Thyroid gland (tissue), 4 donors: ENCODE data around the gene DPP6. TPM values are rescaled to one million over a fixed set of nuclear protein-coding genes. Genes with fewer than 3 reads are reported as not detected.

Experiments
- DNase-seq, 2 donors: peaks; one replicate each; pipeline ENCODE4 v3.0.0-alpha.2; 2019
- H3K27ac ChIP-seq, 3 donors: fragments of 200-600 bp; sonication (generic); 1 replicate in 2 of 3; 2 replicates in 1 of 3; pipeline ENCODE4 v1.5.1; 2016 to 2019; ENCODE audit warnings: mild to moderate bottlenecking in 1 of 3, moderate library complexity in 1 of 3
- H3K27me3 ChIP-seq: fragments of 200-600 bp; sonication (generic); one replicate; pipeline ENCODE4 v1.5.1; 2019
- H3K36me3 ChIP-seq, 2 donors: fragments of 200-600 bp; sonication (generic); one replicate each; pipeline ENCODE4 v1.5.1; 2016 to 2019
- H3K4me1 ChIP-seq, 2 donors: fragments of 200-600 bp; sonication (generic); one replicate each; pipeline ENCODE4 v1.5.1; 2017 to 2019
- H3K4me3 ChIP-seq, 3 donors: fragments of 200-600 bp; sonication (generic); replicated peaks in 1 of 3; 1 replicate in 2 of 3; 2 replicates in 1 of 3; pipeline ENCODE4 v1.5.1; 2016; ENCODE audit warnings: mild to moderate bottlenecking in 1 of 3
- H3K9me3 ChIP-seq: fragments of 200-600 bp; sonication (generic); one replicate; pipeline ENCODE4 v1.5.1; 2017
- POLR2A ChIP-seq, 2 donors: fragments of 450-650 bp; IDR thresholded peaks; one replicate each; pipeline ENCODE4 v1.6.1; 2017; ENCODE audit warnings: antibody characterized with exemption in 2 of 2, mild to moderate bottlenecking in 2 of 2, moderate library complexity in 1 of 2
- WGBS, 2 donors: methylation state at CpG; one replicate each; pipeline ENCODE4 v1.1.5; 2017; 5-methylcytosine and 5-hydroxymethylcytosine counted together
- intact Hi-C: fragments of 100-400 bp; cut with DNase I; formaldehyde crosslinking; loops from one replicate; pipeline ENCODE4 v1.15.1; 2023
- total RNA-seq, 4 donors: library from RNA; depleted of rRNA; stranded (reverse); fragments of >200 nt; gene quantifications; one replicate each; pipeline ENCODE4 v1.2.3, GENCODE V29; 2016
- TF ChIP-seq, protein P1 (sequence below), 6 experiments: fragments of 200-600 bp in 3 of 6; fragments of 450-650 bp in 3 of 6; sonication (generic) in 3 of 6; IDR thresholded peaks; one replicate each; pipeline ENCODE4 v1.5.1; 2016 to 2019; ENCODE audit warnings: antibody characterized with exemption in 6 of 6, mild to moderate bottlenecking in 2 of 6, inconsistent platforms in 1 of 6, moderate library complexity in 1 of 6

DPP6 gene
- total RNA-seq, 4 donors from 2014 or later = 50.7 to 97.7 (median 68.9) TPM

DNA sequence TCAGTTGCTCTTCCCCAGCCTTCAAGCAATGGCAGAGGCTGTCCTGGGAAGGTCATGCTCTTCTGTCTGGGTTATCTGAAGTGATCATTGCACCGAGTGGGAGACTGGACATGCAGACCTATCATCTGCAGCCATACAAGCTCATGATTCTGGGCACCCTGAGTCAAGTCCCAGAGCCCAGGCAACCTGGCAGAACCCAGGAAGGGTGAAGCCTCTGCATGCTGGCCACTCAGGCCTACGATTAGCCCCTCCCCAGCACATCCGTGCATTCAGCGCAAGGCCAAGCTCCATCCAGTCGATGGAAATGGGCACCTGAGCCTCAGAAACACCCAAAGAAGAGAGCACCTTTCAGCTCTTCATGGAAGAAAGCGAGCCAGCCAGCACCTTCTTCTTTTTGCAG is 688.9 kb downstream of the DPP6 start:
- WGBS, 2 donors = 87 to 90% methylated on average over 5 to 6 of the region's 6 CpGs
- no peak overlapping the region for H3K27ac ChIP-seq
- H3K9me3 ChIP-seq = no peaks in the 10 kb centered on the region
- no peaks in the 10 kb centered on the region for H3K4me1 ChIP-seq
- H3K36me3 ChIP-seq = no peaks in the 10 kb centered on the region
- TF ChIP-seq, protein P1, sequence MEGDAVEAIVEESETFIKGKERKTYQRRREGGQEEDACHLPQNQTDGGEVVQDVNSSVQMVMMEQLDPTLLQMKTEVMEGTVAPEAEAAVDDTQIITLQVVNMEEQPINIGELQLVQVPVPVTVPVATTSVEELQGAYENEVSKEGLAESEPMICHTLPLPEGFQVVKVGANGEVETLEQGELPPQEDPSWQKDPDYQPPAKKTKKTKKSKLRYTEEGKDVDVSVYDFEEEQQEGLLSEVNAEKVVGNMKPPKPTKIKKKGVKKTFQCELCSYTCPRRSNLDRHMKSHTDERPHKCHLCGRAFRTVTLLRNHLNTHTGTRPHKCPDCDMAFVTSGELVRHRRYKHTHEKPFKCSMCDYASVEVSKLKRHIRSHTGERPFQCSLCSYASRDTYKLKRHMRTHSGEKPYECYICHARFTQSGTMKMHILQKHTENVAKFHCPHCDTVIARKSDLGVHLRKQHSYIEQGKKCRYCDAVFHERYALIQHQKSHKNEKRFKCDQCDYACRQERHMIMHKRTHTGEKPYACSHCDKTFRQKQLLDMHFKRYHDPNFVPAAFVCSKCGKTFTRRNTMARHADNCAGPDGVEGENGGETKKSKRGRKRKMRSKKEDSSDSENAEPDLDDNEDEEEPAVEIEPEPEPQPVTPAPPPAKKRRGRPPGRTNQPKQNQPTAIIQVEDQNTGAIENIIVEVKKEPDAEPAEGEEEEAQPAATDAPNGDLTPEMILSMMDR (IDR thresholded peaks at IDR 0.05) = no peak
- no peak for TF ChIP-seq POLR2A (IDR thresholded peaks at IDR 0.05)
- H3K4me3 ChIP-seq = no peak overlapping the region
- no peaks in the 10 kb centered on the region for H3K27me3 ChIP-seq
- DNase-seq = no peak
- intact Hi-C loops = no loop called here

DNA sequence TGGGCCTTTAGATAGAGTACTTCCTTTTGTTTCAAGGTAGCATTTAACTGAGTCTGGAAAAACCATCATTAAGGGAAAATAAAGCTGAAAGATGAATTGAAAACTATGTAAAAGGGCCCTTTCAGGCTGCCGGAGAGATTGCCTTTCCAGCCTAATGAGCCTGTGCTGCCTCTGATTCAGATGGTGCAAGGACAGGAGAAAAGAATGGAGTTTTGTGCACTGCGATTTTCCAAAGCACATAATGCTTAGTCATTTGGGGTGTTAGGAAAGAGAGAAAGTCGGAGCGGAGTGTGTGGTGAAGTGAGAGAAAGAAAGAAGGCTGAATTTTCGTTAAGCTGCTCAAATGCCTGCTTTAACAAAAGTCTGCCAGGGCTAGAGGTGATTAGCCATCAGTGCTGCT is 691.0 kb downstream of the DPP6 start:
- TF ChIP-seq, protein P1 (IDR thresholded peaks at IDR 0.05) = no peak
- TF ChIP-seq POLR2A (IDR thresholded peaks at IDR 0.05) = no peak
- intact Hi-C loops = no loop called here
- Histone ChIP-seq H3K9me3 (no peaks in the 10 kb centered on the region), H3K4me1 (no peaks in the 10 kb centered on the region), H3K27ac (no peak overlapping the region), H3K36me3 (no peaks in the 10 kb centered on the region), H3K4me3 (no peak overlapping the region), H3K27me3 (no peaks in the 10 kb centered on the region)
- DNase-seq = no peak
- WGBS, 2 donors = 88 to 92% methylated on average over 5 of the region's 5 CpGs

DNA sequence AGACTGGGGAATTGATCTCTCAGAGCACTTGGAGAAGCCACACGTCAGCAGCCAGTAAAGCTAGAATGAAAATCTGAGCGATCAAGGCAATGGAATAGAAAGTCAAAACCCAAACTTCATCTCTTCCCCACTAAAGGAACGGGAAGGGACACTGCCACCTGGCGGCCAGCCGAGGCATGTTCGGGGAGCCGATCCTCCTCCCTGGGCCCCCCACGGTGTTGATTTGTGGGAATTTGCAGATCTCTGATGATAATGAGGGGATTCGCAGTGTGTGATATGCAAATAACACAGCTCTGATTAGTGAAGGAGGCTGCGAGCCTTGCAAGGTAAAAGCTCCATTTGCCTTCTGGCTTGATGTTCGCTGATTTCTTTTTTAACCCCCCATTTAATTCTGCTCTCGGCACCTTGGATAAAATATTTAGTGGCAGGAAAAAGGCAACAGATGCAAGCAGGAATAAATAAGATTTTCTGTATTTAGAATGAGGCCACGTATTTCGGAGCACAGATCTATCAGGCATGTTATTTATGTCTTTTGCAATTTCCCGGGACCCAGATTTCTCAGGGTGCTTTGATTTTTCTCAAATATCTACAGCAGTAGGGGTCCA is 692.2 kb downstream of the DPP6 start:
- TF ChIP-seq, protein P1 (IDR thresholded peaks at IDR 0.05) = peak; percentile 22 to 75 (median 54)
- TF ChIP-seq POLR2A (IDR thresholded peaks at IDR 0.05) = no peak
- no peak overlapping the region for H3K4me3 ChIP-seq
- H3K36me3 ChIP-seq = no peaks in the 10 kb centered on the region
- intact Hi-C loops = no loop called here
- H3K27ac ChIP-seq = no peak overlapping the region
- 32 to 33% methylated on average over 15 of the region's 15 CpGs for WGBS, 2 donors
- H3K27me3 ChIP-seq = no peaks in the 10 kb centered on the region
- H3K4me1 ChIP-seq = no peaks in the 10 kb centered on the region
- DNase-seq = peak; percentile 27 to 50
- no peaks in the 10 kb centered on the region for H3K9me3 ChIP-seq

DNA sequence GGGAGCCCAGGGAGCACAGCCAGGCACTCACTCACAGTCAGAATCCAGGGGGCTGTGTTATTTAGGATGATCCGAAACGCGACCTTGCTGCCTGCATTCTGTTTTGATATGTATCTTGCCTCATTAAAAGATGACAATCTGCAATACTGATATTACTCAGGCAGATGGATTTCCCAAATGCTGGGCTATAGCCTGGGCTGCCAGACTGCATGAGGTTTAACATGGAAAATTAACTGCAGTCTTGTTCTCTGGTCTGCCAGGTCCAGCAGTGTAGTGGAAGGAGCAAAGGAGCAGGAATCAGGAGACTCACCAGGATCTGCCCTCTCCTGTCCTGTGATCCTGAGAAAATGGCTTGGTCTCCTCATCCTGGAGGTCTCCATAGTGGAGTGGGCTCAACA is 692.7 kb downstream of the DPP6 start:
- no peaks in the 10 kb centered on the region for H3K9me3 ChIP-seq
- TF ChIP-seq POLR2A (IDR thresholded peaks at IDR 0.05) = no peak
- TF ChIP-seq, protein P1 (IDR thresholded peaks at IDR 0.05) = no peak
- intact Hi-C loops = no loop called here
- H3K4me1 ChIP-seq = no peaks in the 10 kb centered on the region
- H3K4me3 ChIP-seq = no peak overlapping the region
- H3K27ac ChIP-seq = no peak overlapping the region
- DNase-seq = no peak
- 84 to 87% methylated on average over 3 of the region's 3 CpGs for WGBS, 2 donors
- no peaks in the 10 kb centered on the region for H3K27me3 ChIP-seq
- H3K36me3 ChIP-seq = no peaks in the 10 kb centered on the region

DNA sequence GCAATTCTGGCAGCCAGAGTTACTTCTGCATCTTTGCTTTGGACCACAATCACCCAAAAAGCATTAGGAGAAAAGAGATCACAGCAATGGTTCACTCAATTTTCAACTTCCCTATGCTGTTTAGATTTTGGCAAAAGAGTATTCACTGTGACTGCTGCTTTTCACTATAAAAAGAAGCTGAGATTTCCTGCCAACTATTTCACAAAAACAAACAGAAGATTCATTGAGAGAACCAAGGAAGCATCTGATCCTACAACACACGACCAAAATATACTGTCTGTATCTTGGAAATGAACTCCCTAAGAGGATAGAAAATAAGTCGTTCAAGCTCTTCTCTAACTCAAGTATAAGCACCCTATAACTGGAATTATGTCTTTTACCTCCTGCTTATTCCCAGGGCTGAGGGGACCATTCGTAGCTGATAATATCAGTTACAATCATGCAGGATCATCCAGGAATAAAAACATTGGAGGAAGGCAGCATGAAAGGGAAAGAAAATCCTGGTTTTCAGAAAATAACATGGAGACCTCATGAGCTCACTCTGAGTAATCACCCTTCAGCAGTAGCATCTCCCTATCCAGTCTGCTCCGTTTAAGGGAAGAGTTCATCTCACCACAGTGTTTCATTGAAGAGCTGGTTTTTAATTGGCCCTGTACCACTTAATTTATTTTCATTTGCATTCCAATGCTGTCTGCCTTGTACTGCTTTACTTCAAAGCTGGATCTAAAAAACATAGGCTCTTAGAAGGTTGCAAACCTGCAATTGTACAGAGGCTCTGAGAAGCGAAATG is 694.6 kb downstream of the DPP6 start:
- no peaks in the 10 kb centered on the region for H3K27me3 ChIP-seq
- intact Hi-C loops = no loop called here
- TF ChIP-seq, protein P1 (IDR thresholded peaks at IDR 0.05) = no peak
- H3K9me3 ChIP-seq = no peaks in the 10 kb centered on the region
- no peaks in the 10 kb centered on the region for H3K4me1 ChIP-seq
- no peak overlapping the region for H3K27ac ChIP-seq
- no peak overlapping the region for H3K4me3 ChIP-seq
- WGBS, 2 donors = 58 to 62% methylated on average over 5 of the region's 5 CpGs
- no peak for DNase-seq
- H3K36me3 ChIP-seq = no peaks in the 10 kb centered on the region
